ENCODE results near the gene ACADS. TPM values are rescaled to one million over a fixed set of nuclear protein-coding genes. Genes with fewer than 3 reads are reported as not detected.

ACADS gene
- polyA plus RNA-seq, 1 donor (not counting 4 experiments of a cell fraction or from before 2014, with no cell fraction given): 2.2 TPM

DNA sequence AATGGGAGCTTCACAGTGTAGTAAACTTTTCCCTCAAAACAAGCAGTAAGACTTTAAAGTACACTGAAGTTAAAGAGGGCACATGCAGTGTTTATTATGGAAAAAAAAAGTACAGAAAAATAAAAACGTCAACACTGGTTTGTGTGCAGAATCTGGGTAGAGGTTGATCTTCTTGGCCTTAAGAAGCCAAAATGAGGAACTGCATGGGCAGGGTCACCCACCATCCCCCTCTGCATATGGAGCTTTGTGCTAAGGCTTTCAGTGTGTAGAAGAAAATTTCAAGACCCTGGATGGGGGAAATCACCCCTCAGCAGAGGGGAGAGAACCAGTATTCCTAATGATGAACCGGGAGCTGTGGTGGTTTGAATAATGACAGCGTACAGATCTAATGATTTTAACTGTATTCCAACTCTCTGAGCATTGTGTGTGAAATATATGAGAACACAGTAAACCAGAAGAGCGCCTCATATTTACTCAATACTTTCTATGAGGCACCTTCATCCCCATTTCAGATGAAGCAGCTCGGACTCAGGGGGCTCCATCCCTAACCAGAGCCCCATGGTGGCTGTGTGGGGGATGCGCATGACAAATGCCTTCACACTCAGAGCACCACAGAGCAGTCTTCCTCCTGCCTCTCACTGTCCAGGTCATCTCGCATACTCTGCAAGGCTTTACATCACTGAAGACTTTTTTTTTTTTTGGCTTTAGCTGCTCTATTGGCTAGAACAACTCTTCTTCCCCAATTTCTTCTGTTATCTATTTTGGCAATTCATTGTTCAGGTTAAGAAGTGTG is 33.4 kb downstream of the ACADS start:
- no peak overlapping the region for H3K4me3 ChIP-seq (ENCODE audit: control insufficient read depth in 2 of 3, extremely low read depth in 1 of 3, insufficient read depth in 2 of 3, low read depth in 1 of 3, low read length in 3 of 3)
- H3K9me1 ChIP-seq (ENCODE audit: control insufficient read depth, extremely low read depth, insufficient read depth, low read length): no peaks in the 10 kb centered on the region
- H3K4me1 ChIP-seq (ENCODE audit: control insufficient read depth, extremely low read depth, insufficient read depth, low read length): peaks cover 22% of the 10 kb centered on the region
- FAIRE-seq: no peak
- no peak overlapping the region for H3K27ac ChIP-seq (ENCODE audit: control insufficient read depth, insufficient read depth, low read length)
- H3K4me2 ChIP-seq (ENCODE audit: control insufficient read depth, extremely low read depth, insufficient read depth, low read depth, low read length): no peak overlapping the region
- no peaks in the 10 kb centered on the region for H3K27me3 ChIP-seq (ENCODE audit: control insufficient read depth, extremely low read depth, insufficient read depth, low read length)
- peaks cover 8 to 15% of the 10 kb centered on the region in 2 experiments for H3K36me3 ChIP-seq (ENCODE audit: control insufficient read depth in 2 of 2, extremely low read depth in 1 of 2, insufficient read depth in 2 of 2, low read length in 2 of 2)
- dilution Hi-C loops (cut with MboI; ENCODE audit: extremely low pct_ligation_motif_present, low sequenced_read_pairs): no loop called here
- DNase-seq (ENCODE audit: low read depth, low spot score): no peak
- H2AFZ ChIP-seq (ENCODE audit: control insufficient read depth, low read length): no peak overlapping the region
- H3K9me3 ChIP-seq (ENCODE audit: control insufficient read depth, low read depth, low read length): no peaks in the 10 kb centered on the region
- no peak for TF ChIP-seq EZH2 (IDR thresholded peaks at IDR 0.05; ENCODE audit: low read length)
- TF ChIP-seq, protein P1, sequence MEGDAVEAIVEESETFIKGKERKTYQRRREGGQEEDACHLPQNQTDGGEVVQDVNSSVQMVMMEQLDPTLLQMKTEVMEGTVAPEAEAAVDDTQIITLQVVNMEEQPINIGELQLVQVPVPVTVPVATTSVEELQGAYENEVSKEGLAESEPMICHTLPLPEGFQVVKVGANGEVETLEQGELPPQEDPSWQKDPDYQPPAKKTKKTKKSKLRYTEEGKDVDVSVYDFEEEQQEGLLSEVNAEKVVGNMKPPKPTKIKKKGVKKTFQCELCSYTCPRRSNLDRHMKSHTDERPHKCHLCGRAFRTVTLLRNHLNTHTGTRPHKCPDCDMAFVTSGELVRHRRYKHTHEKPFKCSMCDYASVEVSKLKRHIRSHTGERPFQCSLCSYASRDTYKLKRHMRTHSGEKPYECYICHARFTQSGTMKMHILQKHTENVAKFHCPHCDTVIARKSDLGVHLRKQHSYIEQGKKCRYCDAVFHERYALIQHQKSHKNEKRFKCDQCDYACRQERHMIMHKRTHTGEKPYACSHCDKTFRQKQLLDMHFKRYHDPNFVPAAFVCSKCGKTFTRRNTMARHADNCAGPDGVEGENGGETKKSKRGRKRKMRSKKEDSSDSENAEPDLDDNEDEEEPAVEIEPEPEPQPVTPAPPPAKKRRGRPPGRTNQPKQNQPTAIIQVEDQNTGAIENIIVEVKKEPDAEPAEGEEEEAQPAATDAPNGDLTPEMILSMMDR (optimal IDR thresholded peaks at IDR 0.05 in 1 of 3, IDR thresholded peaks at IDR 0.05 in 1 of 3, conservative IDR thresholded peaks at IDR 0.05 in 1 of 3; ENCODE audit: extremely low read depth in 1 of 3, insufficient read depth in 2 of 3, low read length in 3 of 3): no peak
- H3K9ac ChIP-seq (ENCODE audit: control insufficient read depth, extremely low read depth, insufficient read depth, low read length): no peak overlapping the region
- no peaks in the 10 kb centered on the region for H4K20me1 ChIP-seq (ENCODE audit: control insufficient read depth, extremely low read depth, insufficient read depth, low read length)
- H3K79me2 ChIP-seq (ENCODE audit: control insufficient read depth, insufficient read depth, low read length): no peaks in the 10 kb centered on the region

DNA sequence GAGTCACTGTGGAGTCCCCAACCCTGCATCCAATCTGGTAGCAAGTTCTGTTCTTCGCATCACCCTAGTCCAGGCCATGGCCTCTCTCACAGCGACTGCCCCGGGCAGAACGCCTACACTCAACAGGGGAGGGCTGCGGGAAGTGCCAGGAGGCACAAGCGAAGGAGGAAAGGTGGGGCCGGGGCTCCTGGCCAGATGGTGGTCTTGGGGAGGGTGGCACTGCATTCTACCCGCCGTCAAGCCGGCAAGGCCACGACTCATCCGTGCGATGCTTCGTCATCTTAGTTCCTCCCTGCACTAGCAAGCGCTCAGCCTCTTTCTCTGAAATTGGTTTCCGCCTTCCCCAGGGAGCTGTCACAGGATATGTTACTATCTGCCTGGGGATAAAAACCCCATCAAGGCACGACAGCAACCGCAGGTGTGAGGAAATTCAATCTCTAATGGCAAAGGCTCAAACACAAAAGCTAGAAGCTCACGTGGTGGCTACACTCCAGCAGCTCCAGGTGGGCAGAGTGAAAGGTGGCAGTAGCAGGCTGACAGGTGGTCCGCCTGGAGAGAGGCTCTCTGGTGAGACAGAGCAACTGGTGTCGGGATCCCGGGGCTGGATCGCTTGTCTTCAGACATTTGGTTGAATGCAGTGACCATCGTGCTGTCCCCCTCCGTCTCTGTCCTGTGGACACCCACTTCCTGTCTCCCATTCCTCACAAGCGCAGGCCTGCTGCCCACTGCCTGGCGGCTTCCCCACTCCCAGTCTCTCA is 34.1 kb downstream of the ACADS start:
- peaks cover 10 to 18% of the 10 kb centered on the region in 2 experiments for H3K36me3 ChIP-seq (ENCODE audit: control insufficient read depth in 2 of 2, extremely low read depth in 1 of 2, insufficient read depth in 2 of 2, low read length in 2 of 2)
- no peak overlapping the region for H2AFZ ChIP-seq (ENCODE audit: control insufficient read depth, low read length)
- H3K4me3 ChIP-seq (ENCODE audit: control insufficient read depth in 2 of 3, extremely low read depth in 1 of 3, insufficient read depth in 2 of 3, low read depth in 1 of 3, low read length in 3 of 3): no peak overlapping the region
- no peak overlapping the region for H3K27ac ChIP-seq (ENCODE audit: control insufficient read depth, insufficient read depth, low read length)
- no peaks in the 10 kb centered on the region for H3K9me1 ChIP-seq (ENCODE audit: control insufficient read depth, extremely low read depth, insufficient read depth, low read length)
- no peak for TF ChIP-seq EZH2 (IDR thresholded peaks at IDR 0.05; ENCODE audit: low read length)
- TF ChIP-seq, protein P1 (optimal IDR thresholded peaks at IDR 0.05 in 1 of 3, IDR thresholded peaks at IDR 0.05 in 1 of 3, conservative IDR thresholded peaks at IDR 0.05 in 1 of 3; ENCODE audit: extremely low read depth in 1 of 3, insufficient read depth in 2 of 3, low read length in 3 of 3): no peak
- no peak for FAIRE-seq
- H3K79me2 ChIP-seq (ENCODE audit: control insufficient read depth, insufficient read depth, low read length): no peaks in the 10 kb centered on the region
- no peaks in the 10 kb centered on the region for H4K20me1 ChIP-seq (ENCODE audit: control insufficient read depth, extremely low read depth, insufficient read depth, low read length)
- H3K9me3 ChIP-seq (ENCODE audit: control insufficient read depth, low read depth, low read length): no peaks in the 10 kb centered on the region
- dilution Hi-C loops (cut with MboI; ENCODE audit: extremely low pct_ligation_motif_present, low sequenced_read_pairs): no loop called here
- peaks cover 22% of the 10 kb centered on the region for H3K4me1 ChIP-seq (ENCODE audit: control insufficient read depth, extremely low read depth, insufficient read depth, low read length)
- H3K9ac ChIP-seq (ENCODE audit: control insufficient read depth, extremely low read depth, insufficient read depth, low read length): no peak overlapping the region
- no peak overlapping the region for H3K4me2 ChIP-seq (ENCODE audit: control insufficient read depth, extremely low read depth, insufficient read depth, low read depth, low read length)
- no peak for DNase-seq (ENCODE audit: low read depth, low spot score)
- no peaks in the 10 kb centered on the region for H3K27me3 ChIP-seq (ENCODE audit: control insufficient read depth, extremely low read depth, insufficient read depth, low read length)

All from keratinocyte (primary cell).